H1 (cell line): Measurements from ENCODE around the gene JMJD8. TPM values are rescaled to one million over a fixed set of nuclear protein-coding genes. Genes with fewer than 3 reads are reported as not detected.

ENCODE experiments used
- ASH2L ChIP-seq: fragments of 200-600, 300-600 bp; sonication (generic); IDR thresholded peaks from one replicate; pipeline ENCODE4 v1.7.1; 2017; ENCODE audit warnings: low read length
- JUN ChIP-seq: IDR thresholded peaks from 2 replicates; pipeline ENCODE4 v1.6.1; 2011; ENCODE audit warnings: low read depth, mild to moderate bottlenecking, improper control_type of control experiment, low read length
- RNF2 ChIP-seq: fragments of 200-900, 300-1000 bp; sonication (generic); IDR thresholded peaks from 2 replicates; pipeline ENCODE4 v1.7.1; 2016; ENCODE audit warnings: borderline replicate concordance, low read depth, mild to moderate bottlenecking, antibody characterized with exemption, low read length; ENCODE audit not compliant: poor library complexity, severe bottlenecking; ENCODE audit errors: missing control alignments
- TBP ChIP-seq: IDR thresholded peaks from 2 replicates; pipeline ENCODE4 v1.6.1; 2011; ENCODE audit warnings: low read depth, low read length, improper control_type of control experiment
- polyA plus RNA-seq, 7 experiments: library from polyadenylated mRNA; depleted of rRNA in 3 of 7; stranded (reverse) in 5 of 7; unstranded in 2 of 7; fragments of >200 nt in 5 of 7; fragments of 200-250 nt in 2 of 7; gene quantifications; 1 replicate in 5 of 7; 2 replicates in 1 of 7; 4 replicates in 1 of 7; pipeline versions ENCODE4 v1.2.1 to v1.2.3, GENCODE V29; 2011 to 2013; ENCODE audit warnings: missing spikeins in 2 of 7, mixed read lengths in 2 of 7
- total RNA-seq: library from RNA; stranded (reverse); fragmentation: NEBNext Ultra II Directional; extraction: Animal tissue kit (Norgen Biotek cat#: 25700); gene quantifications from 2 replicates; pipeline ENCODE4 v1.2.1, GENCODE V29; 2021
- TF ChIP-seq, protein P1 (sequence below): IDR thresholded peaks from 2 replicates; pipeline ENCODE4 v1.6.1; 2012; ENCODE audit warnings: inconsistent platforms

Gene JMJD8
- total and polyA plus RNA-seq, 2 of the 8 experiments (the other 6 are each of a cell fraction or from before 2014, with no cell fraction given) = 46.4 to 87.4 TPM

DNA sequence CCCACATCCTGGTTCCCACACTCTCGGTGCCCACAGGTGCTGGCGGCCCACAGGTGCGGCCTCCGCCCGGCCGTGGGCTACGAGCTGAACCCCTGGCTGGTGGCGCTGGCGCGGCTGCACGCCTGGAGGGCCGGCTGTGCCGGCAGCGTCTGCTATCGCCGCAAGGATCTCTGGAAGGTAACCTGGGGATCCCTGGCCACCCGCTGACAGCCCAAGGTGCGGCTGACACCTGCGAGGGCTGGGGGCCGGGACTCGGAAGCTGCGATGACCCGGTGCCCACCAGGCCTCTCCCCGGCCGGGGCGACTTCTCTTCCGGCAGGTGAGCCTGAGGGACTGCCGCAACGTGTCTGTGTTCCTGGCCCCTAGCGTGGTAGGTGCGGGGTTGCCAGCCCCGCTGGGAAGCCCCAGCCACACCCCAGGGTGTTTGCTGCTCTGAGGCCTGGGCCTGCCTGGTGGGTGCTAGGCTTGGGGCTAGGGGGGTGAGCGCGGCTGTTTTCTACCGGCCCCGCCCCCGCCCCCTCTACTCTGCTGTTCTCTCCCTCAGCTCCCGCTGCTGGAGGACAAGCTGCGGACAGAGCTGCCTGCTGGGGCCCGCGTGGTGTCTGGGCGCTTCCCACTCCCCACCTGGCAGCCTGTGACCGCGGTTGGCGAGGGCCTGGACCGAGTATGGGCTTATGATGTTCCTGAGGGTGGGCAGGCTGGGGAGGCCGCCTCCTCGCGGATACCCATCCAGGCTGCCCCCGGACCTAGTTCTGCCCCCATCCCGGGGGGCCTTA, 37.8 kb upstream of the JMJD8 start (continued):
- TF ChIP-seq, protein P1, sequence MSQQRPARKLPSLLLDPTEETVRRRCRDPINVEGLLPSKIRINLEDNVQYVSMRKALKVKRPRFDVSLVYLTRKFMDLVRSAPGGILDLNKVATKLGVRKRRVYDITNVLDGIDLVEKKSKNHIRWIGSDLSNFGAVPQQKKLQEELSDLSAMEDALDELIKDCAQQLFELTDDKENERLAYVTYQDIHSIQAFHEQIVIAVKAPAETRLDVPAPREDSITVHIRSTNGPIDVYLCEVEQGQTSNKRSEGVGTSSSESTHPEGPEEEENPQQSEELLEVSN = no peak; the same call in 1 of the 2 replicates
- TF ChIP-seq TBP = no peak
- no peak for TF ChIP-seq RNF2
- TF ChIP-seq ASH2L = no peak
- no peak for TF ChIP-seq JUN
- TF ChIP-seq, all 59 proteins: peak for 0
